ENCODE data around the gene BROX.
"Not testable (repeated sequence)": the region's sequence is repeated elsewhere in the genome, so short reads cannot be mapped to it uniquely, and the experiment has no call there.

The BROX gene

DNA sequence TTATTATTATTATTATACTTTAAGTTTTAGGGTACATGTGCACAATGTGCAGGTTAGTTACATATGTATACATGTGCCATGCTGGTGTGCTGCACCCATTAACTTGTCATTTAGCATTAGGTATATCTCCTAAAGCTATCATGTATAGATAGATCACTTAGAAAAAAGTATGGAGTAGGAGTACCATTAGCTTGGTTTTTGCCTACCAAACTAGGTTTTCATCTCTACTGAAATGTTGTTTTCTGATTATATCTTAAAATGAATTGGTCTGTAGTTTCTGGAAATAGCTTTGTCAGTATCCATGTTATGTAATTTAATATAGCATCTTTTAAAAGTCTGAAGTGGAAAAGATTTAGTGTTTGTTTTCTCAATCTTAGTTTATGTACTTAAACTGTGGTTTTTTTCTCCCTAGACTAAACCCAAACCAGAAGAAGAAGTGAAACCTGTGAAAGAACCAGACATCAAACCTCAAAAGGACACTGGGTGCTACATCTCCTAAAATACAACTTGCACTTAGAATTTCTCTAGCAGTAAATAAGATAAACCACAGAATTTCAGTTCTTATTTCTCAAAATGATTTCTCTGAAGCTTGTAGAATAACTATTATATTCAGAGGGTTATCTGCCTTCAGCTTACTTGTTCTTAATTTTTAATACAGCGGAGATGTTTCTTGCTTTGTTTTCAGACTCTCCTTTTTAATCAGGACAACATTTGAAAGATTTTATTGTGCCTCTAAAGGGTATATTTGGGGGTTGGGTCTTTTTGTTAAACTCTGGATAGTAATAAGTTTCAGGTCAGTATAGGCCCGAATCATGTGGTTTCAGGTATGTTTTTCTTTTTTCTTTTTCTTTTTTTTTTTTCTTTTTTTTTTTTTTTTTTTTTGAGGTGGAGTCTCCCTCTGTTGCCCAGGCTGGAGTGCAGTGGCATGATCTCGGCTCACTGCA lies 20.1 kb downstream of the BROX start:
- no peak for DNase-seq

DNA sequence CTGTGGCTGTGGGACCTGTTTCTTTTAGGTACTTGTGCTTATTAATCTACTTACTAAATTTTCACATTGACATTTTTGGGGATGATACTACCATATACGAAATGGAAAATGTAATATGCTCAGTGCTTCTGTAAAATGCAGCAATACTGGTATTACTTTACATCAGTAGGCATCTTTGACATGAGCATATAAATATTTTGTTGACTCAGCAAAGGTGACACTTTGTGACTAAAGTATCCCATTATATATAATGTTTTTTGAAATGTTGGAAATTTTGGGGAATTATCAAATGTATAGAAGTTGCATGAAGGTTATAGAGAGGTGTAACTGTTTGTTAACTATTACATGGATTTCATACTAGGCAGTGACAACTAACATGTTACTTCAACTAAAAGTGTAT lies 22.4 kb downstream of the BROX start:
- no peak for DNase-seq

DNA sequence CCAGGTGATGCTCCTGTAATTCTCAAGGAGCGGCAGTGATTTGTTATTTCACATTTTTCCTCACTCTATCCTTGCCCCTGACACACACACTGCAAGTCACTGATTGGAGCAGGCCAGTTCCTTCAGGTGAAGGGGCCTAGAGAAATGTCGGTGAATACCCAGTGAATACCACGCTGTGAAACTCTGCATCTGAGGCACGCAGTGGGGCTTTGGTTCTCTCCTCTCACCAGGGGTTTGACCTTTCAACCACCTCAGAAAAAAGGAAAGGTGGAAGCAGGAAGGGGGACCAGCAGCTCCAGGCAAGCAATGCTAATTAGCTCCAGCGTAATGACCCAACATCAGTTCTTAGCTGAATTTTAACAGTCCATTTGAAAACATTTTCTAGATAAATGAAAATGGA lies 24.1 kb downstream of the BROX start:
- no peak for DNase-seq

DNA sequence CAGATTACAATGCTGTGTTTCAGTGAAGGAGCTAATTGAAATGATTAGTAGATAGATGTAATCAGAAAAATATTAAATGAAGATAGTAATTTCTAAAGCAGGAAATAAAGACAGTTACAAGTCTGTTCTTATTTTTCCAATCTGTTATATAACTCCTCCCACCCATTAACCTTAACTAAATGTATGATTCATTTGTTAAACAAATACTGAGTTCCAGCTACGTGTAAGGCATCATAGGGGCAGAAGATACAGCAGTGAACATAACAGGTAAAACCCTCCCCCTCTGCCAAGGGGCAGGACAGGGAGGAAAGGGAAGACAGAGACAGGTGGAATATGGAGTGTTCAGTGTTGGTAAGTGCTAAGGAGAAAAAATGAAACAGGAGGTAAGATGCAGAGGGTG lies 24.6 kb downstream of the BROX start, which contains the start of gene FAM177B:
Gene FAM177B, plus strand, starts transcription at position 231 of the 400 bp plus-strand sequence. CDS start 9,344 bp downstream, outside the sequence.
- no peak for DNase-seq

DNA sequence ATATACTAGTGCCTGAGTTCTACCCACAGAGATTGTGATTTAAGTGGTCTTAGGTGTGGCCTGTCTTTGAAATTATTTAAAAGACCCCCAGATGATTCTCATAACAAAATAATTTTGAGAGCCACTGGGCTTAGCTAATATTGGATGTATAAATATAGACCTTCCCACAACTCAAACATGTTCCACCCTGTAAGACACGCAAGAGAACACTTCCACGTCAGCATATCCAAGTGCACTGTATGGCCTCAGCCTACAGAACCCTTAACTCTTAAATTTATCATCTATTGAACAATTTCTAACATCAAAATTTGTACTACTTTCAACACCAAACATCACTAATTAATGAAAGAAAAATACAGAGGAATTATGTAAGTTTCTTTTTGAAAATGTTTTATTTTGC lies 27.1 kb downstream of the BROX start:
- no peak for DNase-seq

DNA sequence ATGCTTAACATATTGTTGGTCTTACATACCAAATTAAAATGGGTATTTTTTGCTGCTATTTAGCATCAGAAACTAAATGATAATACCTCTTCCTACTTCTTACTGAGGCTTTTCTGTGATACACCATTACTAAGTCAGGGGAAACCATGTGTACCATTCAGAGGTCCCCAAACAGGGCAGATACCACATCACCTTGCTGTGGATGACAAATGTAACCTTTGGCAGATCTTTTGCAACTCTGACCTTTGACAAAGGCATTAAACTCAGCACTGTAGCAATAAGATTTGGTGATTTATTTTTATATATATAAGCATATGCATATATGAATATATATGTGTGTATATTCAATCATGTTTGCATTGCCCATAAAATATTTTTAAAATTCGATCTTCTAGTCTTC lies 27.6 kb downstream of the BROX start:
- DNase-seq, result no peak

DNA sequence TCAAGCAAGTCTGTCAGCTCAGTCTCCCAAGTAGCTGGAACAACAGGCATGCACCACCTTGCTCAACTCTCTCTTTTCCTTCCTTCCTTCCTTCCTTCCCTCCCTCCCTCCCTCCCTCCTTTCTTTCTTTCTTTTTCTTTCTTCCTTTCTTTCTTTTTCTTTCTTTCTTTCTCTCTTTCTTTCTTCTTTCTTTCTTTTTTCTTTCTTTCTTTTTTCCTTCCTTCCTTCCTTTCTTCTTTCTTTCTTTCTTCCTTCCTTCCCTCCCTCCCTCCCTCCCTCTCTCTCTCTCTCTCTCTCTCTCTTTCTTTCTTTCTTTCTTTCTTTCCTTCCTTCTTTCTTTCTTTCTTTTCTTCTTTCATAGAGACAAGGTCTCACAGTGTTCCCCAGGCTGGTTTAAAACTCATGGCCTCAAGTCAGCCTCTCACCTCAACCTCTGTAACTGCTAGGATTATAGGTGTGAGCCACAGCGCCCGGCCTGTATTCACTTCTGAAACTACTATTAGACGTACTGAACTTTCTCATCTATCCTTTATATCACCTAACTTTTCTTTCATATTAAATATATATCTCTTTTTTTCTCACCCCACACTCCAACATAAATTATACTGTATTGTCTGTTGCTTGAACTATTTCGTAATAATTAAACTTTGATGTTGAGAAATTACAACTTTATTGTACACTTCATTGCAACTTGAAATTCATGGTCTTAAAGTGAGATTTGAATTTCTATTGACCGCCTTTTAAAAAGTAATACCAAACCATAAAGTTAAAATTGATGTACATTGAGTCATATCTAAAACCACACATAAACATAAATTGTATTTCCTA lies 29.5 kb downstream of the BROX start:
- not testable (repeated sequence) for DNase-seq

DNA sequence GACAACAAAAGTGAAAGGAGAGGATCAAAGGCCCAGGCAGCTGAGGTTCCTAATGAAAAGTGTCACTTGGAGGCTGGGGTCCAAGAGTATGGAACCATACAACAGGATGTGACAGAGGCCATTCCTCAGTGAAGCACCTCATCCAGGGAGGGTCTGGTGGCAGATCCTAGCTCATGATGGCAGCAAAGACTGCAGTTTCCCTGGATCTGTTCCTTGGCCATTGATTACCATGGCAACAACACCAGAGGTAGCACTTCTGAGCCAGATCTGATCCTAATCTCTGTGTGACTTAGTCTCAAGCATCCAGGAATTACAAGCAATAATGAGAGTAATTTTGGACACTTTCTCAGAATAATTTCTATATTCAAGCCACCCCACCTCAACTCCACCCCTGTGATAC lies 37.6 kb downstream of the BROX start:
- DNase-seq, result no peak

DNA sequence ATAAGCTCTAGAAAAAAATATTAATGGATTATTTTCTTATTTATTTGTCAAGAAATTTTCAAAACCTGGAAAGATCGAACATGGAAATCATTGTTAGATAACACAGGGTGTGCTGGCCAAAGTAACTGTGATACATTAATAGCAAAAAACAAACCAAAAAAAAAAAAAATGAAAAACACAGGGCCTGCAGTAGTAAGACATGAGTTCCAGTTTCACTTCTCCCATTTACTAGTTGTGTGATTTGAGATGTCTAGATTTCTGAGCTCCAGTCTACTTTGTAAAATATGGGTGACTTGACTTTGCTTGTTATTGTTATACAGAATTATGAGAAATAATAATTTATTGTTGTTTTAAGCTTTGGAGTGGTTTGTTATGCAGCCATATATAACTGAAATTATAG lies 38.3 kb downstream of the BROX start:
- DNase-seq, result no peak

DNA sequence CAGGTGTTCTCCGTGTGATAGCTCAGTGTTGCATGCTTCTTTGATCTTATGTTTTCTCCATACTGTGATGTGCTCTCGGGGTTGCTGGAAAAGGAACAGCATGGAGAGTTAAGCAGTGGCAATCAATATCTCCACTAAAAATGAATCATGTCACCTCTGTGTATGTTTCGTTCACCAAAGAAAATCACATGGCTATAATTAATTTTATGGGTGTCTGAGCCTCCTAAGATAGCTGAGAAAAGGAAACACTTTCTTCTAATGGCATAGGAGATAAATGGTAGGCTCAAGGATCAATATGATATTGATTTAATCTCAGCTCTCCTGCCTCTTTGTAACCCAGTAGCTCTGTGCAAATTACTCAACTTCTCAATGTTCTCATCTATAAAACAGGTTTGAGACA lies 38.9 kb downstream of the BROX start:
- DNase-seq, result no peak

DNA sequence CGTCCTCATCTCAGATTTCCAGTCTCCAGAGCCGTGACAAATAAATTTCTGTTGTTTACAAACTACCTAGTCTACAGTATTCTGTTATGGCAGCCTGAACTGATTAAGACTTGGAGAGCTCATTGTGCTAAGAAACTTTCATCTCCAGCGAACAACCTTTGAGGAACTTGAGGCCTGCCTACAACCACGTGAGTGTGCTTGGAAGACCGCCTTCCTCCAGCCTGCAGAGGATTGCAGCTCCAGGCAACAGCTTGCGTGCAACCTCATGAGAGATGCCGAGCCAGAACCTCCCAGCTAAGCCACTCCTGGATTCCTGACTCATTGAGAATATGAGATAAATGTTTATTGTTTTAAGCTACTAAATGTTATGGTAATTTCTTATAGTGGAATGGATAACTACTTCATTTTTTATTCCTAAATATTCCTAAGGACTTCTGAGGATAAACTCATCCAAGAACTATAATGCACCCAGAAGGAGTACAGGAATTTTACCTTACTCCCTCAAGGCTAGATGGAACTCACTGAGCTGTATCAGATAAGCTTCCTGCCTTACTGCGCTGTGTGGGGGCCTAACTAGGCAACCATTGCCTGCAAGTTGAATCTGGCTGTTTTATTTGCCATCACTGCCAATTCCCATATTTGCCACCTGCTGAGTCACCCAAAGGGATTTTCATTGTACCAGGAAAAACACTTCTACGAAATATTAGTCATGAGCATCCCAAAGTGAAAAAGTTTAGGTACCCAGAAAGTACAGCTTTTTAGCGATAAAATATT lies 42.2 kb downstream of the BROX start:
- no peak for DNase-seq

DNA sequence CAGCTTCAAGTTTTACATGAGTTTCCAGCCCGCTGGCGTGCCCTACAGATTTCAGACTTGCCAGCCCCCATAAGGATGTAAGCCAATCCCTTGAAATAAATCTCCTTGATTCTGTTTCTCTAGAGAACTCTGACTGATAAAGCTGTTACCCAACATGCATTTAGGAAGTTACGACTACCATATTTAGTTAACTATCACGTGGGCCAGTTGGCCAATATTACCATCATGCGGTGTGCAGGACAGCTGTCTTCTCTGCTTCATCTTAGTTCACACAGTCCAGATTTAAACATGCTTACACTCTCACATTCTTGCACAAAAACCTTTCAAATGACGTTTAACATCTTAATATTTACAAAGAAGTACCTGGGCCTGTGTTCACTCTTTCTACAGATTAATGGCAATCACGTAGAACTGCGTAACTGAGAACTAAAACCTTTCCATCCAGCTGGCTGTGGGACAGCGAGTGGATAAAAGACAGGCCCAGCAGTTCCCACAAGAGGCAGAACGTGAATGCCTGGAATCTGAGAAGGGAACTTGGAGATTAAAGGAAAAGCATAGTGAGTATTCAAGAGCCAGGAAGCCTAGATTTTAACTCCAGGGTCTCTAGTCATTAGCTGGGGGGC lies 45.4 kb downstream of the BROX start:
- no peak for DNase-seq

DNA sequence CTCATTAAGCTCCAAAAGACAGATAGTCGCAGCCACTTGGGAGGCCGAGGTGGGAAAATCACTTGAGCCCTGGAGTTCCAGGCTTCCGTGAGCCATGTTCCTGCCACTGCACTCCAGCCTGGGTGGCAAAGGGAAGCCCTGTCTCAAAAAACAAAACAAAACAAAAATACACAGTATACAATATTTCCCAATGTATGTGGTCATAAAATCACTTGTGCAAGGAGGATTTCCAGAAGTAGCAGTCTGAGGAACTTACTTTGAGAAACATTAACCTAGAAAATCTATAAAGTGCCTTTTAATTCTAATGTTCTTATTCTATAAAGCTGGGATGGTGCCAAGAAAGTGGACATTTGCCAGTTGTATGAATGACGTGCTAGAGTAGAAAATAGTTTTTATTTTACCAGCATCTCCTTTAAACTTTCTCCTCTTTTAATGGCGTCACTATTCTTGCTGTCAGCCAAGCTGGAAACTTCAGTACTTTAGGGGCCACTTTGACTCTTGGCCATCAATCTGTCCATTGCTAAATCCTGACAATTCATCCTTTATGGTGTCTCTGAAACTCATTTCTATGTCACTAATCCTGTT lies 47.2 kb downstream of the BROX start:
- no peak for DNase-seq

DNA sequence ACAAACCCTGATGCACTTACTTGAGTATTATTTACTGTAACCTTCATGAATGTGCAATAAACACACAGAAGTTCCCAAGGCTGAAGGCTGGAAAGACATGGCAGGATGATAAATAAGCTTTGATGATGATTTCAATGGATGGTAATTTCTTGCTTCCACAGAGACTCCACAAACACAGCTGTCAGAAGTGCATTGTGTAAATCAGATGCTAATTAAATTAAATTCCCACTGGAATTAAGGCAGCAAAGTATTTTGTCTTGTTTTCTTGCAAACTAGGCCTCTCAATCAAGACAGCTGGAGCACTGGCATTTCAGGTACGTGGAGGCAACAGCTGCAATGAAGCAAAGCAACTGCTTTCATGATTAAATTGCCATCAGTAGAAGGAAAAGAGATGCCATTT lies 48.7 kb downstream of the BROX start:
- no peak for DNase-seq

DNA sequence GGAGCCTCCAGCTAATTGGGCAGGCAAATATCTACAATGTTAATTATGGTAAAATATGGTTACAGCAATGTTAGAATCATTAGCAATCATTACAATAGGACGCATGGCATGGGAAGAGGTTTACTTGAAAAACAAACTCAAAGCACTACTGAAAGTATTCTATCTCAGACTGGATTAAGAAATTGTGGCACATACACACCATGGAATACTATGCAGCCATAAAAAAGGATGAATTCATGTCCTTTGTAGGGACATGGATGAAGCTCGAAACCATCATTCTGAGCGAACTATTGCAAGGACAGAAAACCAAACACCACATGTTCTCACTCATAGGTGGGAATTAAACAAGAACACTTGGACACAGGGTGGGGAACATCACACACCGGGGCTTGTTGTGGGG lies 49.8 kb downstream of the BROX start:
- DNase-seq, result not testable (repeated sequence)

DNA sequence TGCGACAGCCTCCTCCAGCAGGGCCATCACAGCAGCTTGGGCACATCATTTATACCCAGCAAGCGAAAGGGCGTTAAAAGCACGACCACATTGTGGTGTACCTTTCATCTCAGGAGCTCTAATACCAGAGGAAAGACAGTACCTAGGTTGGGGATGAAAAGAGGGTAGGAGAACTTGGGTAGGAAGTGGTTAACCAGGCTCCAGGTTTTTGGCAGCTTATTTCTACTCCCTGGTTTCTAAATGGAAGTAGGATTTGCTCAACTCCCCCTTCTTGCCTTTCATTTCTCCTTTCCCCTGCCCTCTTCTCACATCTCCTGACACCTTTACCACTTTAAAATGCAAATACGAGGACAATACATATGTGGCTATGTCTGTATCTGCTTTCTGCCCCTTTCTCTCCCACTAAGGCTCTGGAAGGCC lies 54.8 kb downstream of the BROX start:
- no peak for DNase-seq

DNA sequence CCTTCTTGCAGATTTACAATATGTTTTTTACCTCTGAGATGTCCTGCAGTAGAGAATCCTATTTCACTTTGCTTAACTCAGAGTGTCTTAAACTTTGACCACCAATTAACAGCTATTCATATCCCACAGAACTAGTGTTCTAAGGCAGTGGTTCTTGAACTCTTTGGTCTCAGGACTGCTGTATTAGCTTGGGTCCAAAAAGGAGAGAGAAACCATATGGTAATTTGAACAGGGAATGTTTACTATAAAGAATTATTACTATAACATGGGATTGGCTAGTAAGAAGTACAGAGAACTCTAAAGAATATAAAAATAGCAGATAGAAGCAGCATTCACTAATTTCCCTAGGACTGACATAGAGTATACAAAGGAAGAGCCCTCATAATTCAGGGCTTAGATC lies 56.2 kb downstream of the BROX start:
- no peak for DNase-seq

DNA sequence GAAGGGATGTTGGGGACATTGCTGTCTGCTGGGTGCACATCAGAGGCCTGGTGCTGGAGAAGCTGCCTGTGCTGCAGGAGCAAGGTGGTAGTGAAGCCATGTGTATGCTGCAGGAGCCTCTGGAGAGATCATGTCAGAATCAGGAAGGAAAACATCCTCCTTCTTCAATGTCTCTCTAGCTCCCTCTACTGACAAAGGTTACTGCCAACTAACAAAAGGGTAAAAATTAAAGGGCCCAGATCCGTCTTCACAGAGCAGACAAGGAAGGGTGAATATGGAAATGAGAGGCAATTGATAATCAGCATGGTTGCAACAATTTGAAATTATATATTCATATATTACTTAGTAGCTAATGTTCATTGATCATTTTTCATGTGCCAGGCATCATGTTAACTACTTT lies 56.8 kb downstream of the BROX start:
- DNase-seq, result no peak

DNA sequence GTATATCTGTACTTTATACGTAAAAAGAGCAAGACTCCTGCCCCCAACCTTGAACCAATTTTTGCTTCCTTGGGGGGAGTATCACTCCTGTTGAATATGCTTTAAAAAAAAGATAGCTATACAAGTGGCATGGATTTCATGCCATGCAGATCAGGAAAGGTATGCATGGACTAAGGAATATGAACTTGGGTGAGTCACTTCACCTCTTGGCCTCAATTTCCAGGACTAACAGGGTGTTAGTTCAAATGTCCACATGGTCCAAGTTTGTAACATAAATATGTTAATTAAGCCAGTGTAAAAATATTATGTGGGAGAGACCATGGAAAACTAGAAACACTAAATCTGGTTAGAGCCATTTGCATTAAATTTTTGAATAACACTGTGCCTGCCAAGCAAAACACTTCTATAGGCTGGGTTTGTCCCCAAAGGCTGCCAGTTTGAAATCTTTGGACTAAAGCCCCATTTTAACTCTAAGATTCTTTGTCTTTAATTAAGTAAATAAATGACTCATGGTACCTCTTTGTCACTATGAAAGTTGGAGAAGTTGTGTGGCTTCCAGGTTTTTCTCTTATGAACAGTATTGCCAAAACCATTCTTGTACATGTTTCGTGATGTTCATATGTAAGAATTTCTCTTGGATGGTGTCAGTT lies 57.7 kb downstream of the BROX start:
- DNase-seq, result no peak

DNA sequence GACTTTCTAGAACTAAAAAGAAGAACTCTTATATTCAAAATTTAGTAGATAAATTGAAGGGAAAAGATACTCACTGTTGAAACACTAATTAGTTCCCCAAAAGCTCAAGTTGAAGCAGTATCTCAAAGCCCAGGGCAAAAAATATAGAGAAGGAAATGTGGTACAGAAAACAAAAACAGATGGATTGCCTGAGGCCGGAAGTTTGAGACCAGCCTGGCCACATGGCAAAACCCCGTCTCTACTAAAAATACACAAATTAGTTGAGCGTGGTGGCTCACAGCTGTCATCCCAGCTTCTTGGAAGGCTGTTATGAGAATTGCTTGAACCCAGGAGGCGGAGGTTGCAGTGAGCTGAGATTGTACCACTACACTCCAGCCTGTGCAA lies 60.6 kb downstream of the BROX start:
- DNase-seq, result no peak

DNA sequence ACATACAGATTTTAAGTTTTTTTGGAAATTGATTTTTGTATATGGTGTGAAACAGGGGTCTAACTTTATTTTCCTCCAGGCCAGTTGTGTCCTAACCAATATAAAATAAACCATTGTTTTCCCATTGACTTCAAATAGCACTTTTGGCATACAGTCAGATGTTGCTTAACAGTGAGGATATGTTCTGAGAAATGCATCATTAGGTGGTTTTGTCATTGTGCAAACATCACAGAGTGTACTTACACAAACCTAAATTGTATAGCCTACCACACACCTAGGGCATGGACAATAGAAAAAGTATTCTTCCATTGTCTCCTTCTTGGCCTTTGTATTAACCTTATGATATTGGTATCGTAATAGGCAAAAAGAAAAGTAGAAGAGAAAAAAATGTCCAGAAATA lies 65.1 kb downstream of the BROX start:
- DNase-seq, result no peak

DNA sequence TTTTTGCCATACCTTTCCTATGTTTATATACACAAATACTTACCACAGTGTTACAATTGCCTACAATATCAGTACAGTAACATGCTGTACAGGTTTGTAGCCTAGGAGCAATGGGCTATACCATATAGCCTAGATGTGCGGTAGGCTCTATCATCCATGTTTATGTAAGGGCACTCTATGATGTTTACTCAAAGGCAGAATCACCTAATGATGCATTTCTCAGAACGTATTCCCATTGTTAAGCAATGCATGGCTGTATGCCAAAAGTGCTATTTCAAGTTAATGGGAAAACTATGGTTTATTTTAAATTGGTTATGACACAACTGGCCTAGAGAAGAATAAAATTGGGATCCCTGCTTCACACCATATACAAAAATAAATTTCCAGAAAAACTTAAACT lies 65.6 kb downstream of the BROX start:
- no peak for DNase-seq
